Upper lobe of left lung (tissue), 4 donors: ENCODE data around the gene HEATR1.

Experiments
- POLR2A ChIP-seq, 4 donors: fragments of 450-650 bp; IDR thresholded peaks; one replicate each; pipeline ENCODE4 v1.5.1; 2016 to 2017; ENCODE audit warnings: antibody characterized with exemption in 4 of 4, mild to moderate bottlenecking in 2 of 4
- POLR2AphosphoS5 ChIP-seq, 2 donors: sonication (generic); formaldehyde crosslinking; IDR thresholded peaks; one replicate each; pipeline ENCODE4 v1.5.1; 2017; ENCODE audit warnings: antibody characterized with exemption in 2 of 2
- TF ChIP-seq, protein P1 (sequence below), 6 experiments: fragments of 450-650 bp in 4 of 6; fragments of 200-600 bp in 2 of 6; sonication (generic) in 2 of 6; IDR thresholded peaks; one replicate each; pipeline ENCODE4 v1.5.1; 2016 to 2019; ENCODE audit warnings: antibody characterized with exemption in 6 of 6

DNA sequence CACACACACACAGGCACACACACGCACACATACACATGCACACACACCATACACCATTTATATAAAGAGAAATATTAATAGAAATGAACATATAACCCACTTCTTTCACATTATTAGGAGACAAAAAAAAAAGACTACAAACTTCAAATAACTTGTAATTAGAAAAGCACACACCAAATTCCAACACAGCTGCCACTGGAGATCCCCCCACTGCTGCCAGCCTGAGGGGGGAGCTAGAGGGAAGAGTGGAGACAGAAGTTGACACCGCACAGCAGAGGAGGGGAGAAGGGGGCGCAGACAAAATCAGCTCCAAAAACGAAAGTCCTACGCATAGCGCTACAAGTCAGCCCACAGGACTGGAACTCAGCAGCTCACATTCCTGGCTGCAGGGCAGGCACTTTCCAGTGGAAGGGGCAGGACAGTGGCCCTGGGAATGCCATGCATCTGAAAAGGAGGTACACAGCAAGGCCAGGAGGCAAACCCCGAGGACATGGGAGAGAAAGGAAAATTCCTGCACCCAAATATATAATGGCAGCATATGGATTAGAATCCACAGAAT is 44.0 kb downstream of the HEATR1 start:
- TF ChIP-seq POLR2AphosphoS5 (IDR thresholded peaks at IDR 0.05) (no peak), POLR2A (IDR thresholded peaks at IDR 0.05) (no peak)
- TF ChIP-seq, protein P1, sequence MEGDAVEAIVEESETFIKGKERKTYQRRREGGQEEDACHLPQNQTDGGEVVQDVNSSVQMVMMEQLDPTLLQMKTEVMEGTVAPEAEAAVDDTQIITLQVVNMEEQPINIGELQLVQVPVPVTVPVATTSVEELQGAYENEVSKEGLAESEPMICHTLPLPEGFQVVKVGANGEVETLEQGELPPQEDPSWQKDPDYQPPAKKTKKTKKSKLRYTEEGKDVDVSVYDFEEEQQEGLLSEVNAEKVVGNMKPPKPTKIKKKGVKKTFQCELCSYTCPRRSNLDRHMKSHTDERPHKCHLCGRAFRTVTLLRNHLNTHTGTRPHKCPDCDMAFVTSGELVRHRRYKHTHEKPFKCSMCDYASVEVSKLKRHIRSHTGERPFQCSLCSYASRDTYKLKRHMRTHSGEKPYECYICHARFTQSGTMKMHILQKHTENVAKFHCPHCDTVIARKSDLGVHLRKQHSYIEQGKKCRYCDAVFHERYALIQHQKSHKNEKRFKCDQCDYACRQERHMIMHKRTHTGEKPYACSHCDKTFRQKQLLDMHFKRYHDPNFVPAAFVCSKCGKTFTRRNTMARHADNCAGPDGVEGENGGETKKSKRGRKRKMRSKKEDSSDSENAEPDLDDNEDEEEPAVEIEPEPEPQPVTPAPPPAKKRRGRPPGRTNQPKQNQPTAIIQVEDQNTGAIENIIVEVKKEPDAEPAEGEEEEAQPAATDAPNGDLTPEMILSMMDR (IDR thresholded peaks at IDR 0.05) = no peak
